ENCODE data around the gene LIMS1.
"Not testable (repeated sequence)": the region's sequence is repeated elsewhere in the genome, so short reads cannot be mapped to it uniquely, and the experiment has no call there.

LIMS1 gene

GRCh38 chr2:108662207-108662612 lies 127.9 kb downstream of the LIMS1 start:
- H2AFZ ChIP-seq (ENCODE audit: low read depth, low read length); H3K9me3 ChIP-seq (ENCODE audit: low read length); H3K4me1 ChIP-seq (ENCODE audit: insufficient read depth, low read length); H3K36me3 ChIP-seq (ENCODE audit: insufficient read depth, low read length); H3K4me3 ChIP-seq (ENCODE audit: low read length); H3K27me3 ChIP-seq (ENCODE audit: insufficient read depth, low read length): not testable (repeated sequence)

DNA sequence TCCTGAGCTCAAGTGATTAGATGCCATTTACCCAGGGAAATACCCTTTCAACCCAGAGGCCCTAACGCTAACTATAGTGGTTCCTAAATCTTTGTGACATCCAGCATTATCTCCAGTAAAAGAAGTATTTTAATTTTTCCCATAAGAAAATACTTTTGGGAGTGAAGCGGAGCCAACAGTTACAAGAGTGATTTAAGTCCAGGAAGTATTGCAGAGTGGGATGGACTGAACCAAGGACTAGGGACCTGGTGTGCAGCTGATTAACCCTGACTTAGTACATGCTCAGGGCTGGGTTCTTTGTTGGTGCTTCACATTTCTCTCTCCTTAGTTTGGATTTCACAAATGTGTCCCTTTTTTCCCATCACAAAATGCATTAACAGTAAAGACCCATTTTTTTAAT lies 129.1 kb downstream of the LIMS1 start:
- not testable (repeated sequence) for H3K36me3 ChIP-seq (ENCODE audit: insufficient read depth, low read length); H2AFZ ChIP-seq (ENCODE audit: low read depth, low read length); H3K9me3 ChIP-seq (ENCODE audit: low read length); H3K4me3 ChIP-seq (ENCODE audit: low read length); H3K4me1 ChIP-seq (ENCODE audit: insufficient read depth, low read length); H3K27me3 ChIP-seq (ENCODE audit: insufficient read depth, low read length)

DNA sequence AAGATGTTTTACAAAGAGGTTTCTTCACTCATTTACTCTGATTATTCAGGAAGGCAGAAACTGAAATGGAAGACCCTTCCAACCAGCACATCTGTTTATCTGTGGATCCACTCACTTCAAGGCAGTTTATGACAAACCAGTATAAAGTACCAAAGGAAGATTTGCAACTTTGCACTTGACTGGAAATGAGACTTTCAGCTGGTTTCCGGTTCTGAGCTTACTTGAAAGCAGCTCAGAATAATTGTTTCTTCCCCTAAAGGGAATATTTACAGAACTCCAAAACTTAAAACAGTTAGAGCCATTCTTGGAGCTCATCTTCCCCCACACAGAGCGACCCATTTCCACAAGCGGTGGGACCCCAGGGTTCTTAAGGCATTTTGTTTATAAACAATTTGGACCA lies 129.8 kb downstream of the LIMS1 start:
- H3K4me3 ChIP-seq (ENCODE audit: low read length); H3K27me3 ChIP-seq (ENCODE audit: insufficient read depth, low read length); H3K9me3 ChIP-seq (ENCODE audit: low read length); H3K36me3 ChIP-seq (ENCODE audit: insufficient read depth, low read length); H2AFZ ChIP-seq (ENCODE audit: low read depth, low read length); H3K4me1 ChIP-seq (ENCODE audit: insufficient read depth, low read length): not testable (repeated sequence)

DNA sequence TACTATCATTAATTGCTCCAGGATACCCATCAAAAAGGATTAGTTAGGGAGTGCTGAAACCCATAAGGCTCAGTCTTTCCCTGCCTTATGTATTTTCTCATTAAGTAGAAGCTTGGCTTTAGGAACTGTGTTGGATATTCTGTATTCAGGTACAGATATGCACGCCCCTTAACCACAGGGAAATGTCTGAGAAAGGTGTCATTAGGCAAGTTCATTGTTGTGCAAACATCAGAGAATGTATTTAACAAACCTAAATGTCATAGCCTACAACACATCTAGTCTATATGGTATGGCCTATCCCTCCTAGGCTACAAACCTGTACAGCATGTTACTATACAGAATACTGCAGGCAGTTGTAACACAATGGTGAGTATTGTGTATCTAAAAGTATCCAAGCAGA lies 130.7 kb downstream of the LIMS1 start:
- not testable (repeated sequence) for H3K4me3 ChIP-seq (ENCODE audit: low read length); H3K27me3 ChIP-seq (ENCODE audit: insufficient read depth, low read length); H3K4me1 ChIP-seq (ENCODE audit: insufficient read depth, low read length); H3K9me3 ChIP-seq (ENCODE audit: low read length); H2AFZ ChIP-seq (ENCODE audit: low read depth, low read length); H3K36me3 ChIP-seq (ENCODE audit: insufficient read depth, low read length)

- not testable (repeated sequence) for H3K36me3 ChIP-seq (ENCODE audit: insufficient read depth, low read length); H2AFZ ChIP-seq (ENCODE audit: low read depth, low read length); H3K27me3 ChIP-seq (ENCODE audit: insufficient read depth, low read length); H3K4me3 ChIP-seq (ENCODE audit: low read length); H3K9me3 ChIP-seq (ENCODE audit: low read length); H3K4me1 ChIP-seq (ENCODE audit: insufficient read depth, low read length)
Measured at GRCh38 chr2:108665975-108666374, 131.7 kb downstream of the LIMS1 start.

- not testable (repeated sequence) for H2AFZ ChIP-seq (ENCODE audit: low read depth, low read length); H3K9me3 ChIP-seq (ENCODE audit: low read length); H3K27me3 ChIP-seq (ENCODE audit: insufficient read depth, low read length); H3K4me3 ChIP-seq (ENCODE audit: low read length); H3K4me1 ChIP-seq (ENCODE audit: insufficient read depth, low read length); H3K36me3 ChIP-seq (ENCODE audit: insufficient read depth, low read length)
Measured at GRCh38 chr2:108667140-108667539, 132.9 kb downstream of the LIMS1 start.

DNA sequence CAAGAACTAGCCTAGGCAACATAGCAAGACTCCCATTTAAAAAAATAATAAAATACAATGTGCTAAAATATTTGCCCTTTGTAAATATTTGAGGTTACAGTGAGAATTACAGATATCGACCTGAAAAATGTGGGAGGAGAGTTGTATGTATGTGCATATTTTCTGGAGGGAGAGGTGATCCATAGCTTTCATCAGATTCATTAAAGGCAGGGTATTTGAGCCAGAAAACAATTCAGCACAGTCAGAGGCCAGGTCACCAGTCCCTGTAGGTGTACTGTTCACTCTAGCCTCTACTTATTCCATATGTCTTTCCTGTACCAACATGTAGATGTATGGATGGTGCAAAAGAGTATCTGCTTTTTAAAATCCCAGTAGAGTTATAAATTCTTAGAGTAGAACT lies 136.0 kb downstream of the LIMS1 start:
- H3K36me3 ChIP-seq (ENCODE audit: insufficient read depth, low read length); H3K4me3 ChIP-seq (ENCODE audit: low read length); H3K27me3 ChIP-seq (ENCODE audit: insufficient read depth, low read length); H3K4me1 ChIP-seq (ENCODE audit: insufficient read depth, low read length); H3K9me3 ChIP-seq (ENCODE audit: low read length); H2AFZ ChIP-seq (ENCODE audit: low read depth, low read length): not testable (repeated sequence)

DNA sequence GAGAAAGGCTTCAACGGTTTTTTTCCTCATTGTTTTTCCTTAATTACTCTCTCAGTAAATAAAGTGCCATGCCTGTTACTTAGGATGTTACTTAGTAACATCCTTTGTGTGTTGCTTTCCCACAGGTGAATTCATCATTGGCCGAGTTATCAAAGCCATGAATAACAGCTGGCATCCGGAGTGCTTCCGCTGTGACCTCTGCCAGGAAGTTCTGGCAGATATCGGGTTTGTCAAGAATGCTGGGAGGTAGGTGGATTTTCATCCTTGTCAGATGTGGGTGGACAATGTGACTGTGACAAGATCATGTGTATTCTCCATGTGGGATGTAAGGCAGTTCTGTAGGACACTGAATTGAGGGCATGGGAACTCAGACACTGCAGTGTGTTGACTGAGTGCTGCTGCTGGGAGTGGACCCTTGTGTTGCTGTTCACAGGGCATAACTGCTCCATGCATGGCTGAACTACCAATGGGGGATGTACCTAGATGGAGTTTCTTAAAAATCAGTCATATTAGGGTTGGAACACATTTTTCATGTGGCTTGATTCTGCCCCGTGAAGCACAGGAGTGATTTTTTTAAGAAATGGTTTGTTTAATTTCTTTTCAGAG lies 138.0 kb downstream of the LIMS1 start:
- H3K36me3 ChIP-seq (ENCODE audit: insufficient read depth, low read length) = peaks cover 10% of the 10 kb centered on the region
- H3K4me3 ChIP-seq (ENCODE audit: low read length); H3K4me1 ChIP-seq (ENCODE audit: insufficient read depth, low read length); H3K27me3 ChIP-seq (ENCODE audit: insufficient read depth, low read length); H3K9me3 ChIP-seq (ENCODE audit: low read length); H2AFZ ChIP-seq (ENCODE audit: low read depth, low read length): not testable (repeated sequence)

DNA sequence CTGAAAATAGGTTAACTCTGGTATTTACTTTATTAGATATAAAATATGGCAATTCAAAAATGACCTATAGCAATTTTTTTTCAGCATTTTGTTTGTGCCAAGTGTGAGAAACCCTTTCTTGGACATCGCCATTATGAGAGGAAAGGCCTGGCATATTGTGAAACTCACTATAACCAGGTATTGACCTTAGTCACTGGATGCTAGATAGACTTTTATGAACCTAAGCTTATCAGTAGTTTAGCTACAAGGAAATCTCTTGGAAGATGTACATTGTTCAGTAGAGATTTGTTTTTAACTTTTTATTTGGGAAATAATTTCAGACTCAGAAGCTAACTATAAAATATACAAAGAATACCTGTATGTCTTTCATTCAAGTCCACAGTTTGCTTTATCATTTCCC lies 142.3 kb downstream of the LIMS1 start:
- H3K27me3 ChIP-seq (ENCODE audit: insufficient read depth, low read length); H3K4me1 ChIP-seq (ENCODE audit: insufficient read depth, low read length): not testable (repeated sequence)

DNA sequence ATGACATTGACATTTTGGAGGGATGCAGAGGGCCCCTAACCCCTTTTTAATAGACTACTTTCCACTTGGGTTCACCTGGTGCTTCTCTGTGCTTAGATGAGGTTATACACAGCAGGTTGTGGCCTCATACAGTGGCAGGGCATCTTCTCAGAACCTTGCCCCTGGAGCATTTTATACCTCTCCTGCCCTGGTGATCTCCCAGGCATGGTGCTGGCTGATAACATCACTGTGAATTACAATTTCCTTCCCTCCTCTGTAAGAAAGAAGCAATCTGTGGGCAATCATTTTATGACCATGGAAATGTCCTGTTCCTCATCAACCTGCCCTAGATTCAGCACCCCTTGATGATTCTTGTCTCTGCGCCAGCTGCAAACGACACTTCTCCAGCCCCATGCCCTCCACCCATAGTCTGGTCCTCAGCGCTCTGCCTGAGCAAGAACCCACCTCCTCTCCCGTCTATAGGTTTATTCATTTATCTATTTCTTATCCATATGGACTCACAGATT lies 143.0 kb downstream of the LIMS1 start:
- H3K4me3 ChIP-seq (ENCODE audit: low read length); H2AFZ ChIP-seq (ENCODE audit: low read depth, low read length); H3K27me3 ChIP-seq (ENCODE audit: insufficient read depth, low read length); H3K4me1 ChIP-seq (ENCODE audit: insufficient read depth, low read length); H3K9me3 ChIP-seq (ENCODE audit: low read length): not testable (repeated sequence)
- peaks cover 14% of the 10 kb centered on the region for H3K36me3 ChIP-seq (ENCODE audit: insufficient read depth, low read length)

More for the DNA sequence above, 142.3 kb downstream of the LIMS1 start:
- H3K9me3 ChIP-seq (ENCODE audit: low read length); H3K4me3 ChIP-seq (ENCODE audit: low read length); H2AFZ ChIP-seq (ENCODE audit: low read depth, low read length): not testable (repeated sequence)
- H3K36me3 ChIP-seq (ENCODE audit: insufficient read depth, low read length) = peaks cover 14% of the 10 kb centered on the region

- H3K27me3 ChIP-seq (ENCODE audit: insufficient read depth, low read length); H3K9me3 ChIP-seq (ENCODE audit: low read length); H2AFZ ChIP-seq (ENCODE audit: low read depth, low read length); H3K4me1 ChIP-seq (ENCODE audit: insufficient read depth, low read length); H3K4me3 ChIP-seq (ENCODE audit: low read length): not testable (repeated sequence)
- H3K36me3 ChIP-seq (ENCODE audit: insufficient read depth, low read length) = peaks cover 11% of the 10 kb centered on the region
Measured at GRCh38 chr2:108678198-108678651, 144.0 kb downstream of the LIMS1 start.

- not testable (repeated sequence) for H3K27me3 ChIP-seq (ENCODE audit: insufficient read depth, low read length); H3K4me3 ChIP-seq (ENCODE audit: low read length)
- H3K36me3 ChIP-seq (ENCODE audit: insufficient read depth, low read length) = peaks cover 12% of the 10 kb centered on the region
Measured at GRCh38 chr2:108680805-108681204, 146.5 kb downstream of the LIMS1 start.

DNA sequence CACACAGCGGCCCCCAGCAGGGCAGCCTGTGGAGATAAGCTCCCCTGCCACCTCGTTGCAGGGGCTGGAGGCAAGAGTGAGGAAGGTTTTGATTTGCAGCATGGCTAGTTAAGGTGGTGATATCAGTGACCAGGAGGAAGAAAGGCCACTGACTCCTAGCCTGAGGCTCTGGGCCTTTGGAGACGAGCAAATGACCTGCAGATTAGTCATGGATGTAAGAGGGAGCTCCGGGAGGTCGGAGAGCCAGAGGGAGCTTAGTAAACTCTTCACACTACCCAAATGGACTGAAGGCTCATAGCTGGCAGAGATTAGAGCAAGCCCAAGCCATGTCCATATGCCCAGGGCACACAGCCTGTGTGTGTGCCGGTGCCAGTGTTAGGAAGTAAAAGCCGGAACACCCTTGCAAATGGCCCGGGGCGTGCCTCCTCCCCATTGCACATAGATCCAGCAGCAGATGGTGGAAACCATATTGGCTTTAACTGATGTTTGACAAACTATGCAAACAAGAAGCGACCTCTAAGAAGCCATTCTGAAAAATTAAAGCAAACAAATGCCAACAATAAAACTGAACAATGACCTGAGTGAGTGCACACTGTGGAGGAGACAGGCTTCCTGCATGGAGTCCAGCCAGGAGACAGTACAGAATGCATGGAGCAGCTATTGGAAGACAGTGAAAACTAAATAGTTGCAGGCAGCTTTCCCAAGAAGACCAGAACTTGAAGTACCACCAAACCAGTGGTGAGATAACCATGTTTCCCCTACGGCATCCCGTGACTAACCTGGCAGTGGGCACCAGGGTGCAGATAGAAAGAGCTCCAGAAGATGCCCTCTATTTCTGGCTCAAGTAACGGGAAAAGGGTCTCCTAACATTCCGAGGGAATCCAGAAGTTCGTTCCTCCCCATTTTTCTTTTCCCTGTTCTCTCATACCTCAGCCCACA lies 154.8 kb downstream of the LIMS1 start:
- not testable (repeated sequence) for H3K36me3 ChIP-seq (ENCODE audit: insufficient read depth, low read length); H3K4me3 ChIP-seq (ENCODE audit: low read length); H3K9me3 ChIP-seq (ENCODE audit: low read length); H3K27me3 ChIP-seq (ENCODE audit: insufficient read depth, low read length); H3K4me1 ChIP-seq (ENCODE audit: insufficient read depth, low read length); H2AFZ ChIP-seq (ENCODE audit: low read depth, low read length)

More at GRCh38 chr2:108680805-108681204, 146.5 kb downstream of the LIMS1 start:
- H3K4me1 ChIP-seq (ENCODE audit: insufficient read depth, low read length); H2AFZ ChIP-seq (ENCODE audit: low read depth, low read length); H3K9me3 ChIP-seq (ENCODE audit: low read length): not testable (repeated sequence)

All from neuron (in vitro differentiated cells).